Epithelial cell of proximal tubule (primary cell): ENCODE measurements around the gene DDX47. TPM values are rescaled to one million over a fixed set of nuclear protein-coding genes. Genes with fewer than 3 reads are reported as not detected.

Source experiments
- DNase-seq: peaks from one replicate; pipeline ENCODE4 v3.0.0-alpha.2; 2011; ENCODE audit warnings: low read depth
- H3K4me3 ChIP-seq: 2 replicates; pipeline ENCODE4 v1.5.1; 2011; ENCODE audit warnings: low read depth, mild to moderate bottlenecking, low read length
- CTCF ChIP-seq: conservative IDR thresholded peaks from 2 replicates; pipeline ENCODE4 v1.5.1; 2012; ENCODE audit warnings: low read depth, mild to moderate bottlenecking, low read length
- total RNA-seq: library from RNA; depleted of rRNA; stranded (reverse); fragments of >200 nt; gene quantifications from 2 replicates; pipeline ENCODE4 v1.2.3, GENCODE V29; 2015

DDX47 gene
- total RNA-seq, 1 donor from 2014 or later: 106 TPM

GRCh38 chr12:12779007-12779406, 34.1 kb upstream of the DDX47 start:
- no peak overlapping the region for H3K4me3 ChIP-seq
- DNase-seq: no peak
- no peak for TF ChIP-seq CTCF

- no peak overlapping the region for H3K4me3 ChIP-seq
- peak; percentile 40 for DNase-seq
- no peak for TF ChIP-seq CTCF
These were observed 33.6 kb upstream of the DDX47 start for GRCh38 chr12:12779529-12779928.

GRCh38 chr12:12784116-12784515, 29.0 kb upstream of the DDX47 start:
- no peak for TF ChIP-seq CTCF
- DNase-seq: no peak

GRCh38 chr12:12784911-12785814, 28.0 kb upstream of the DDX47 start, which contains the start of gene APOLD1:
APOLD1 (plus strand) TSS chr12:12785659; CDS start chr12:12785692, 33 bp downstream.
- DNase-seq: no peak
- peak within 1 kb of the TSS; percentile 52 for H3K4me3 ChIP-seq
- no peak for TF ChIP-seq CTCF

More at GRCh38 chr12:12784116-12784515, 29.0 kb upstream of the DDX47 start:
- H3K4me3 ChIP-seq: no peak overlapping the region

GRCh38 chr12:12786351-12786705, 26.8 kb upstream of the DDX47 start:
- DNase-seq: no peak
- H3K4me3 ChIP-seq: peak overlapping the region; percentile 52
- no peak for TF ChIP-seq CTCF

GRCh38 chr12:12786706-12787601, 26.2 kb upstream of the DDX47 start:
- H3K4me3 ChIP-seq: peak overlapping the region; percentile 52
- DNase-seq: no peak
- TF ChIP-seq CTCF: no peak
